IMR-90 (cell line): Measurements from ENCODE around the gene TSC1. TPM values are rescaled to one million over a fixed set of nuclear protein-coding genes. Genes with fewer than 3 reads are reported as not detected.

Experiments
- ATAC-seq: fragments of 200-7000 bp; cut with Tn5 transposase; 2 replicates; pipeline ENCODE4 v1.9.1; 2020; ENCODE audit warnings: low read depth, mild to moderate bottlenecking, moderate library complexity
- BruUV-seq: library from RNA; stranded (reverse); fragments of 400-500 nt; replicated peaks from 2 replicates; lab custom pipeline; 2021; lab: Mats Ljungman, UMichigan
- CTCF ChIA-PET: fragments of 300-600 bp; formaldehyde crosslinking; extraction: SDS; loops from one replicate; lab custom pipeline; 2021; ENCODE audit warnings: antibody characterized with exemption; lab: Yijun Ruan, JAX
- POLR2A ChIA-PET: fragments of 300-600 bp; sonication (Branson Sonifier 250); formaldehyde crosslinking; loops from one replicate; lab custom pipeline; 2022; ENCODE audit warnings: antibody characterized with exemption; ENCODE audit not compliant: unreplicated experiment; lab: Charles Lee
- DNase-seq: peaks from one replicate; pipeline ENCODE4 v3.0.0; 2013
- H2AFZ ChIP-seq: replicated peaks from 2 replicates; pipeline ENCODE3; 2013; ENCODE audit warnings: low read length, mild to moderate bottlenecking; ENCODE audit not compliant: poor library complexity
- H2AK5ac ChIP-seq: 2 replicates; pipeline ENCODE4 v1.6.1; 2013; ENCODE audit warnings: low read depth, low read length, inconsistent platforms
- H2AK9ac ChIP-seq: replicated peaks from 2 replicates; pipeline ENCODE3; 2013; ENCODE audit warnings: mild to moderate bottlenecking, low read depth, low read length, moderate library complexity; ENCODE audit not compliant: poor library complexity
- H2BK120ac ChIP-seq: 2 replicates; pipeline ENCODE4 v1.6.1; 2013; ENCODE audit warnings: low read depth, low read length, inconsistent platforms
- H2BK15ac ChIP-seq: 3 replicates; pipeline ENCODE4 v1.6.1; 2013; ENCODE audit warnings: low read depth, low read length, inconsistent platforms
- H2BK20ac ChIP-seq: 2 replicates; pipeline ENCODE4 v1.6.1; 2013; ENCODE audit warnings: low read depth, mild to moderate bottlenecking, inconsistent platforms, low read length, moderate library complexity
- H2BK5ac ChIP-seq: 2 replicates; pipeline ENCODE4 v1.6.1; 2013; ENCODE audit warnings: mild to moderate bottlenecking, low read depth, low read length, inconsistent platforms; ENCODE audit not compliant: poor library complexity, severe bottlenecking
- H3K14ac ChIP-seq: replicated peaks from 2 replicates; pipeline ENCODE4 v1.6.1; 2013; ENCODE audit warnings: low read depth, low read length, inconsistent platforms
- H3K18ac ChIP-seq: 2 replicates; pipeline ENCODE4 v1.6.1; 2013; ENCODE audit warnings: low read depth, low read length, control low read depth
- H3K23ac ChIP-seq: 2 replicates; pipeline ENCODE4 v1.6.1; 2013; ENCODE audit warnings: low read depth, low read length, inconsistent platforms
- H3K27ac ChIP-seq: 2 replicates; pipeline ENCODE4 v1.5.1; 2013; ENCODE audit warnings: mild to moderate bottlenecking, control low read depth, low read length; ENCODE audit not compliant: insufficient read depth
- H3K27me3 ChIP-seq: 2 replicates; pipeline ENCODE4 v1.6.1; 2013; ENCODE audit warnings: low read length; ENCODE audit not compliant: control insufficient read depth, insufficient read depth
- H3K36me3 ChIP-seq: 2 replicates; pipeline ENCODE4 v1.6.1; 2013; ENCODE audit warnings: low read length, mixed read lengths; ENCODE audit not compliant: control insufficient read depth, insufficient read depth
- H3K4ac ChIP-seq: 2 replicates; pipeline ENCODE4 v1.6.1; 2013; ENCODE audit warnings: low read depth, low read length, inconsistent platforms
- H3K4me1 ChIP-seq: 2 replicates; pipeline ENCODE4 v1.6.1; 2013; ENCODE audit warnings: low read length, mixed read lengths; ENCODE audit not compliant: control insufficient read depth, insufficient read depth
- H3K4me2 ChIP-seq: 2 replicates; pipeline ENCODE4 v1.6.1; 2013; ENCODE audit warnings: low read depth, mild to moderate bottlenecking, control low read depth, low read length, moderate library complexity
- H3K4me3 ChIP-seq: 2 replicates; pipeline ENCODE4 v1.5.1; 2013; ENCODE audit warnings: low read depth, mild to moderate bottlenecking, control low read depth, low read length, moderate library complexity; ENCODE audit not compliant: insufficient read depth
- H3K56ac ChIP-seq: 2 replicates; pipeline ENCODE4 v1.6.1; 2013; ENCODE audit warnings: low read length, inconsistent platforms; ENCODE audit not compliant: insufficient read depth; ENCODE audit errors: extremely low read depth
- H3K79me1 ChIP-seq, 2 experiments: 2 replicates each; pipeline ENCODE4 v1.6.1; 2013; ENCODE audit warnings: low read length in 2 of 2, inconsistent platforms in 1 of 2, low read depth in 1 of 2
- H3K9ac ChIP-seq: 2 replicates; pipeline ENCODE4 v1.6.1; 2013; ENCODE audit warnings: low read depth, low read length, control low read depth
- H3K9me1 ChIP-seq: 2 replicates; pipeline ENCODE4 v1.6.1; 2013; ENCODE audit warnings: low read length, inconsistent platforms; ENCODE audit not compliant: insufficient read depth
- H3K9me3 ChIP-seq: 2 replicates; pipeline ENCODE4 v1.6.1; 2013; ENCODE audit warnings: low read length; ENCODE audit not compliant: control insufficient read depth, insufficient read depth
- H4K20me1 ChIP-seq: 2 replicates; pipeline ENCODE4 v1.6.1; 2013; ENCODE audit warnings: low read length, inconsistent platforms; ENCODE audit not compliant: insufficient read depth
- H4K5ac ChIP-seq: 2 replicates; pipeline ENCODE4 v1.6.1; 2013; ENCODE audit warnings: mild to moderate bottlenecking, low read depth, low read length, control low read depth
- H4K8ac ChIP-seq, 2 experiments: 2 replicates each; pipeline ENCODE4 v1.6.1; 2013; ENCODE audit warnings: low read depth in 2 of 2, low read length in 2 of 2, control low read depth in 1 of 2, inconsistent platforms in 1 of 2
- H4K91ac ChIP-seq: 2 replicates; pipeline ENCODE4 v1.6.1; 2013; ENCODE audit warnings: low read depth, low read length, inconsistent platforms; ENCODE audit not compliant: insufficient read depth
- BHLHE40 ChIP-seq: fragments of 150-350 bp; IDR thresholded peaks from 2 replicates; pipeline ENCODE4 v1.6.1; 2016; ENCODE audit warnings: mild to moderate bottlenecking, low read depth, low read length
- ELK1 ChIP-seq: fragments of 150-350 bp; IDR thresholded peaks from 2 replicates; pipeline ENCODE4 v1.6.1; 2016; ENCODE audit warnings: low read depth, mild to moderate bottlenecking, low read length, moderate library complexity, borderline replicate concordance
- FOS ChIP-seq: fragments of 150-350 bp; IDR thresholded peaks from 2 replicates; pipeline ENCODE4 v1.6.1; 2016; ENCODE audit warnings: low read depth, low read length
- MXI1 ChIP-seq: IDR thresholded peaks from 2 replicates; pipeline ENCODE4 v1.6.1; 2012; ENCODE audit warnings: low read depth, mild to moderate bottlenecking, low read length, moderate library complexity, borderline replicate concordance
- NFE2L2 ChIP-seq: fragments of 150-350 bp; IDR thresholded peaks from 2 replicates; pipeline ENCODE4 v1.6.1; 2016; ENCODE audit warnings: low read depth, mild to moderate bottlenecking, low read length
- POLR2A ChIP-seq: IDR thresholded peaks from 2 replicates; pipeline ENCODE4 v1.6.1; 2012; ENCODE audit warnings: mild to moderate bottlenecking, low read depth, low read length
- RAD21 ChIP-seq: IDR thresholded peaks from 2 replicates; pipeline ENCODE4 v1.6.1; 2012; ENCODE audit warnings: low read length, improper control_type of control experiment
- RFX5 ChIP-seq: IDR thresholded peaks from 2 replicates; pipeline ENCODE4 v1.8.0; 2012; ENCODE audit warnings: low read depth, mild to moderate bottlenecking, low read length, moderate library complexity
- WGBS, 2 experiments: methylation state at CpG; one replicate each; pipeline versions ENCODE4 v1.1.5 to v1.1.7; 2013; ENCODE audit warnings: missing lambda C conversion rate in 2 of 2; ENCODE audit not compliant: insufficient read length in 1 of 2; ENCODE audit errors: extremely low coverage in 2 of 2; 5-methylcytosine and 5-hydroxymethylcytosine counted together
- dilution Hi-C: fragments of 300-500 bp; cut with HindIII; formaldehyde crosslinking; loops from one replicate; pipeline ENCODE4 v1.14.3; 2018; ENCODE audit warnings: low sequenced_read_pairs; ENCODE audit not compliant: unreplicated experiment
- in situ Hi-C: fragments of 300-500 bp; cut with MboI; formaldehyde crosslinking; loops from 3 replicates; pipeline ENCODE4 v1.14.3; 2019; ENCODE audit warnings: low sequenced_read_pairs, inconsistent platforms, mixed read lengths
- intact Hi-C: fragments of 100-400 bp; cut with micrococcal nuclease; formaldehyde crosslinking; loops from 2 replicates; pipeline ENCODE4 v1.10.0; 2022
- polyA plus RNA-seq, 3 experiments: library from polyadenylated mRNA; depleted of rRNA; stranded (reverse); fragments of >200 nt; gene quantifications; 2 replicates each; pipeline ENCODE4 v1.2.3, GENCODE V29; 2012; ENCODE audit warnings: low replicate concordance in 1 of 3
- total RNA-seq: library from RNA; depleted of rRNA; stranded (reverse); fragments of >200 nt; gene quantifications from 2 replicates; pipeline ENCODE4 v1.2.3, GENCODE V29; 2012

Gene TSC1
- total and polyA plus RNA-seq, 2 of the 4 experiments (the other 2 are of a cell fraction) = 25.7 to 56.3 TPM

- no peak overlapping the region for H3K18ac ChIP-seq
- H2BK5ac ChIP-seq = no peak overlapping the region
- intact Hi-C loops (no loop called here), dilution Hi-C loops (no loop called here), in situ Hi-C loops (no loop called here)
- no TSS peak for BruUV-seq
- no peak overlapping the region for H2BK120ac ChIP-seq
- no peak overlapping the region for H3K9ac ChIP-seq
- no peaks in the 10 kb centered on the region for H3K36me3 ChIP-seq
- no peak overlapping the region for H4K5ac ChIP-seq
- POLR2A ChIA-PET = no interaction called here
- H4K20me1 ChIP-seq = no peaks in the 10 kb centered on the region
- H3K4ac ChIP-seq = no peak overlapping the region
- no peak overlapping the region for H3K23ac ChIP-seq
- no peak for TF ChIP-seq MXI1
- TF ChIP-seq ELK1 = no peak
- TF ChIP-seq BHLHE40 = no peak
- TF ChIP-seq RFX5 = no peak
- no peak for TF ChIP-seq RAD21
- TF ChIP-seq FOS = no peak
- TF ChIP-seq NFE2L2 = no peak
- no peak for TF ChIP-seq POLR2A
- no peak overlapping the region for H2AK9ac ChIP-seq
- H3K27me3 ChIP-seq = peaks cover 34% of the 10 kb centered on the region
- H4K91ac ChIP-seq = no peak overlapping the region
- no peak overlapping the region for H3K56ac ChIP-seq
- no peak overlapping the region for H2AFZ ChIP-seq
- H3K14ac ChIP-seq = no peak overlapping the region
- no peak overlapping the region for H2BK20ac ChIP-seq
- ATAC-seq (no peak), DNase-seq (no peak)
- H2AK5ac ChIP-seq = no peak overlapping the region
- CTCF ChIA-PET = no interaction called here
- no peaks in the 10 kb centered on the region for H3K9me1 ChIP-seq
- H3K4me1 ChIP-seq = peaks cover 8% of the 10 kb centered on the region; the same call in 1 of the 2 replicates
- no peaks in the 10 kb centered on the region for H3K79me1 ChIP-seq
- H2BK15ac ChIP-seq = no peak overlapping the region
- H3K4me3 ChIP-seq = no peak overlapping the region
- H3K27ac ChIP-seq = no peak overlapping the region
- no peaks in the 10 kb centered on the region for H3K9me3 ChIP-seq
- WGBS, 2 experiments = no CpG with 5 or more reads among the region's 5 CpGs
- no peak overlapping the region for H3K4me2 ChIP-seq
- H4K8ac ChIP-seq = no peak overlapping the region
These were observed 88.5 kb downstream of the TSC1 start for GRCh38 chr9:132855904-132856303.
